WTC11 (cell line): ENCODE data around the gene TMPRSS2.

ENCODE experiments used
- ATF2 ChIP-seq: sonication (generic); formaldehyde crosslinking; IDR thresholded peaks from 2 replicates; pipeline ENCODE4 v1.8.1; 2022; ENCODE audit warnings: low read depth, missing genetic modification reagents, borderline replicate concordance
- ATF6 ChIP-seq: sonication (generic); formaldehyde crosslinking; IDR thresholded peaks from 2 replicates; pipeline ENCODE4 v1.8.1; 2023; ENCODE audit warnings: mild to moderate bottlenecking, missing genetic modification reagents
- ESRRA ChIP-seq: sonication (generic); formaldehyde crosslinking; IDR thresholded peaks from 2 replicates; pipeline ENCODE4 v1.8.1; 2022; ENCODE audit warnings: mild to moderate bottlenecking, missing genetic modification reagents, borderline replicate concordance
- FOXP4 ChIP-seq: sonication (generic); formaldehyde crosslinking; IDR thresholded peaks from 2 replicates; pipeline ENCODE4 v1.8.0; 2022; ENCODE audit warnings: mild to moderate bottlenecking, missing genetic modification reagents
- HMGXB4 ChIP-seq: sonication (generic); formaldehyde crosslinking; IDR thresholded peaks from 2 replicates; pipeline ENCODE4 v1.8.1; 2023; ENCODE audit warnings: mild to moderate bottlenecking, moderate library complexity, missing genetic modification reagents
- MAX ChIP-seq: sonication (generic); formaldehyde crosslinking; IDR thresholded peaks from 2 replicates; pipeline ENCODE4 v1.8.0; 2022; ENCODE audit warnings: mild to moderate bottlenecking, missing genetic modification reagents
- SP1 ChIP-seq: sonication (generic); formaldehyde crosslinking; conservative IDR thresholded peaks from 2 replicates; pipeline ENCODE4 v1.8.1; 2022; ENCODE audit warnings: missing genetic modification reagents
- TP53 ChIP-seq: sonication (generic); formaldehyde crosslinking; IDR thresholded peaks from 2 replicates; pipeline ENCODE4 v1.8.1; 2023; ENCODE audit warnings: mild to moderate bottlenecking, missing genetic modification reagents
- ZNF263 ChIP-seq: sonication (generic); formaldehyde crosslinking; IDR thresholded peaks from 2 replicates; pipeline ENCODE4 v1.8.1; 2022; ENCODE audit warnings: low read depth, mild to moderate bottlenecking, moderate library complexity, missing genetic modification reagents
- ZNF281 ChIP-seq: sonication (generic); formaldehyde crosslinking; IDR thresholded peaks from 2 replicates; pipeline ENCODE4 v1.8.0; 2023; ENCODE audit warnings: mild to moderate bottlenecking, missing genetic modification reagents
- ZNF396 ChIP-seq: fragments of 250-450 bp; sonication (Bioruptor Pico); IDR thresholded peaks from 2 replicates; pipeline ENCODE4 v1.8.0; 2021; ENCODE audit warnings: mild to moderate bottlenecking, moderate library complexity, borderline replicate concordance
- TF ChIP-seq, protein P1 (sequence below): fragments of 200-600 bp; IDR thresholded peaks from 2 replicates; pipeline ENCODE4 v1.8.0; 2022; ENCODE audit warnings: antibody characterized with exemption
- TF ChIP-seq, protein P2 (sequence below): sonication (generic); formaldehyde crosslinking; IDR thresholded peaks from 2 replicates; pipeline ENCODE4 v1.8.0; 2022; ENCODE audit warnings: mild to moderate bottlenecking, missing genetic modification reagents

DNA sequence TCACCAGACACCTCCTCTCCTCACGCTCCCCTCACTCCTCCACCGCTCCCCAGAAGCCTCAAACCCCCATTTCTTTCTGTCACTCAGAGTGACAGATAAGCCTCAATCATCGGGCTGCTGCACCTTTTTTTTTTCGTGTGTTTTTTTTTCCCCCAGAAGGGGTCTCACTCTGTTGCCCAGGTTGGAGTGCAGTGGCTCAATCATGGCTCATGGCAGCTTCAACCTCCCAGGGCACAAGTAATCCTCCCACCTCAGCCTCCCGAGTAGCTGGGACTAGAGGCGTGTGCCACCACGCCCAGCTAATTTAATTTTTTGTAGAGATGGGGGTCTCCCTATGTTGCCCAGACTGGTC lies 1.2 kb upstream of the TMPRSS2 start:
- TF ChIP-seq, protein P1, sequence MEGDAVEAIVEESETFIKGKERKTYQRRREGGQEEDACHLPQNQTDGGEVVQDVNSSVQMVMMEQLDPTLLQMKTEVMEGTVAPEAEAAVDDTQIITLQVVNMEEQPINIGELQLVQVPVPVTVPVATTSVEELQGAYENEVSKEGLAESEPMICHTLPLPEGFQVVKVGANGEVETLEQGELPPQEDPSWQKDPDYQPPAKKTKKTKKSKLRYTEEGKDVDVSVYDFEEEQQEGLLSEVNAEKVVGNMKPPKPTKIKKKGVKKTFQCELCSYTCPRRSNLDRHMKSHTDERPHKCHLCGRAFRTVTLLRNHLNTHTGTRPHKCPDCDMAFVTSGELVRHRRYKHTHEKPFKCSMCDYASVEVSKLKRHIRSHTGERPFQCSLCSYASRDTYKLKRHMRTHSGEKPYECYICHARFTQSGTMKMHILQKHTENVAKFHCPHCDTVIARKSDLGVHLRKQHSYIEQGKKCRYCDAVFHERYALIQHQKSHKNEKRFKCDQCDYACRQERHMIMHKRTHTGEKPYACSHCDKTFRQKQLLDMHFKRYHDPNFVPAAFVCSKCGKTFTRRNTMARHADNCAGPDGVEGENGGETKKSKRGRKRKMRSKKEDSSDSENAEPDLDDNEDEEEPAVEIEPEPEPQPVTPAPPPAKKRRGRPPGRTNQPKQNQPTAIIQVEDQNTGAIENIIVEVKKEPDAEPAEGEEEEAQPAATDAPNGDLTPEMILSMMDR: no peak
- TF ChIP-seq TP53 (CRISPR knock-in tag) (no peak), ZNF263 (CRISPR knock-in tag) (no peak), ZNF396 (CRISPR knock-in tag) (no peak), HMGXB4 (CRISPR knock-in tag) (no peak), ATF6 (CRISPR knock-in tag) (no peak), ATF2 (CRISPR knock-in tag) (no peak), FOXP4 (CRISPR knock-in tag) (no peak), MAX (CRISPR knock-in tag) (no peak), ZNF281 (no peak), SP1 (no peak), ESRRA (CRISPR knock-in tag) (no peak)
- TF ChIP-seq, protein P2, sequence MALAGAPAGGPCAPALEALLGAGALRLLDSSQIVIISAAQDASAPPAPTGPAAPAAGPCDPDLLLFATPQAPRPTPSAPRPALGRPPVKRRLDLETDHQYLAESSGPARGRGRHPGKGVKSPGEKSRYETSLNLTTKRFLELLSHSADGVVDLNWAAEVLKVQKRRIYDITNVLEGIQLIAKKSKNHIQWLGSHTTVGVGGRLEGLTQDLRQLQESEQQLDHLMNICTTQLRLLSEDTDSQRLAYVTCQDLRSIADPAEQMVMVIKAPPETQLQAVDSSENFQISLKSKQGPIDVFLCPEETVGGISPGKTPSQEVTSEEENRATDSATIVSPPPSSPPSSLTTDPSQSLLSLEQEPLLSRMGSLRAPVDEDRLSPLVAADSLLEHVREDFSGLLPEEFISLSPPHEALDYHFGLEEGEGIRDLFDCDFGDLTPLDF (CRISPR knock-in tag): no peak
